Activated CD8-positive, alpha-beta T cell treated with anti-CD3 and anti-CD28 coated beads, Interleukin-2, amount 10 ng/mL, durations not matched to agents 7 days and 5 days (primary cell): ENCODE data around the gene CELSR3. TPM values are rescaled to one million over a fixed set of nuclear protein-coding genes. Genes with fewer than 3 reads are reported as not detected.
A peak's percentile ranks its signal among the peaks of the same experiment; 100 is the strongest.

Source experiments
- ATAC-seq: fragments of 150-1000 bp; cut with Tn5 transposase; one replicate; pipeline ENCODE4 v1.10.0; 2021; ENCODE audit warnings: moderate library complexity
- CTCF ChIA-PET: fragments of 350-600 bp; sonication (Branson Sonifier 250); formaldehyde crosslinking; loops from one replicate; lab custom pipeline; 2021; ENCODE audit warnings: antibody characterized with exemption; lab: Charles Lee
- POLR2A ChIA-PET: fragments of 350-600 bp; sonication (Branson Sonifier 250); formaldehyde crosslinking; loops from one replicate; lab custom pipeline; 2021; ENCODE audit warnings: antibody characterized with exemption; lab: Charles Lee
- DNase-seq: peaks from one replicate; pipeline ENCODE4 v3.0.0-alpha.2; 2020
- H3K27ac Mint-ChIP-seq: one replicate; pipeline ENCODE4 v1.8.0; 2021; ENCODE audit warnings: mild to moderate bottlenecking, mixed read lengths
- H3K27me3 Mint-ChIP-seq: one replicate; pipeline ENCODE4 v1.8.0; 2021; ENCODE audit warnings: low read depth, mixed read lengths
- H3K36me3 Mint-ChIP-seq: one replicate; pipeline ENCODE4 v1.8.0; 2021; ENCODE audit warnings: low read depth, mixed read lengths
- H3K4me1 Mint-ChIP-seq: one replicate; pipeline ENCODE4 v1.8.0; 2021; ENCODE audit warnings: low read depth, mixed read lengths
- H3K4me3 Mint-ChIP-seq: one replicate; pipeline ENCODE4 v1.8.0; 2021; ENCODE audit warnings: mild to moderate bottlenecking, mixed read lengths
- H3K9me3 Mint-ChIP-seq: one replicate; pipeline ENCODE4 v1.8.0; 2022; ENCODE audit warnings: mixed read lengths; ENCODE audit not compliant: insufficient read depth
- total RNA-seq, 2 experiments: library from RNA; stranded (reverse); gene quantifications; one replicate each; pipeline ENCODE4 v1.2.3, GENCODE V29; 2021

Gene CELSR3
- total RNA-seq, 2 experiments from 2014 or later: 19.5 to 20.2 TPM

DNA sequence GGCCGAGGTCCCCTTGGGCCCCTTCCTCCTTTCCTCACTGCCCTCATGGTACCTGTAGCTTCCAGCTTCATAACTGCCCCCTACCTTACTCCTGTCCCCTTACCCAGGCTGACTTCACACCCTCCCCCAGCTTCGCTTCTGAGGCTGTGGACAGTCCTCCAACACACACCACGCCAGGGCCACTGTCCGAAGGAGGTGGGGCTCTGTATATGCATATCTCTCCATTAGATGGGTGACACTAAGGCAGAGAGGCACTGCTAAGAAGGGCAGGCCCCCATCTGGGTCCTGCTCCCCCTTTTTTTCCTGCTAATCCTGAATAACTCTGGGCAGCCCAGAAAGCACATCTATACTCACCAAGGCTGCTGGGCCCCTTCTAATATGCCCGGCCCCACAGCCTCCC, 66.5 kb downstream of the CELSR3 start:
- Mint-ChIP-seq H3K9me3 (no peaks in the 10 kb centered on the region), H3K4me1 (peaks cover 2% of the 10 kb centered on the region), H3K27me3 (peaks cover 20% of the 10 kb centered on the region), H3K27ac (no peak overlapping the region), H3K36me3 (peaks cover 27% of the 10 kb centered on the region), H3K4me3 (no peak overlapping the region)
- ChIA-PET CTCF (no interaction called here), POLR2A (no interaction called here)
- ATAC-seq (no peak), DNase-seq (no peak)

DNA sequence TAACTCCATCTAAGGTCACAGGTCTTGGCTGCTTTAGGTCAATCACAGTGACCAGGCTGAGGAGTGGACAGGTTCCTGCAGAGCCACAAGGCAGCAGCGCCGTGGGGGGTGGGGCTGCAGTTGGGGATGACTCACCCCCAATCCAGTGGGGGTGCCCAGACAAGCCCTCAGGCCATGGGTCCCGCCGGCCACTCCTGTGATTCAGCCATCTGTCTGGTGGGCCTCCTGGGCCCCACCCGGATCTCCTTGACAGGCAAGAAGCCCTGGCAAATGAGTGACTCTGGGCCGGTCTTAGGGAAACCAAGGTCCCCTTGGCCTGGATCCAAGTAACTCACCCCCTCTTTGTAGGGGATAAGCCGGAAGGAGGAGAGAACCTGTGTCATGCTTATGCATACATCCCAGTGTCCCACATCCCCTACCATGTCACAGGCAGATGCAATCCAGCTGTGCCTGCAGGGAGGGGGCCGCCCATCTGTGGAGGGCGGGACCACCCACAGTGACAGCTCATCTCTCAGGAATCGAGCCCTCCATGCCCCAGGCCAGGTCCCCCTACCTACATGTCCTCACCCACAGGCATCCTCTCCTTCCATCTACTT, 67.1 kb downstream of the CELSR3 start:
- Mint-ChIP-seq H3K9me3 (no peaks in the 10 kb centered on the region), H3K4me3 (no peak overlapping the region), H3K36me3 (peaks cover 22% of the 10 kb centered on the region), H3K27ac (no peak overlapping the region), H3K4me1 (peaks cover 2% of the 10 kb centered on the region), H3K27me3 (peaks cover 20% of the 10 kb centered on the region)
- ATAC-seq: no peak
- ChIA-PET POLR2A (no interaction called here), CTCF (interaction anchor here (0.6 kb wide), 1 partner anchor 14 kb away, joined by 3 read pairs; the partner anchor contains the start of gene UQCRC1)
- no peak for DNase-seq

DNA sequence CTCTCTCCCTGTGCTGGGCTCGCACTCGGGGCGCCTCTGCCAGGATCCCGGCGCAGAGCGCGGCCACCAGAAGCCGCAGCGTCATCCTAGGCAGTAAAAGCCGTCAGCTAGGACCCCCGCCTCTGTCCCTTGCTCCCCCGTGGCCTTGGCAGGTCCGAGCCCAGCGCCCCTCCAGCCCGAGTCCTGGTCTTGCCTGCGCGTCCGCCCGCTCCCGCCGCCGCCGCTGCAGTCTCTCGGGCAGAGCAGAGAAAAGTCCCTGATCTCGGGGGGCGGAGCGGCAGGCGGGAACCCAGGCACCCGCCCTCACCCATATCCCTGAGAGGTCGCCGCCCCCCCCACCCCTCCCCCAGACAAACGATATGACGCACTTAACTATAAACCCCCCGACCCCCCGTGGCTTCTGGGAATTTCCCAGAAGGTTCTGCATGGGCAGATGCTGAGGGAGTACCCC, 67.6 kb downstream of the CELSR3 start, which contains the start of gene COL7A1:
COL7A1 (minus strand) TSS at position 255 of the 451 bp plus-strand sequence; CDS start at position 85, 170 bp downstream.
- Mint-ChIP-seq H3K4me3 (no peak within 1 kb of the TSS), H3K9me3 (no peaks in the 10 kb centered on the region), H3K36me3 (peaks cover 17% of the 10 kb centered on the region), H3K27ac (no peak within 1 kb of the TSS), H3K4me1 (peaks cover 2% of the 10 kb centered on the region), H3K27me3 (peaks cover 20% of the 10 kb centered on the region)
- POLR2A ChIA-PET: no interaction called here
- CTCF ChIA-PET: interaction anchor here (0.6 kb wide), 1 partner anchor 15 kb away, joined by 3 read pairs; the partner anchor contains the start of gene UQCRC1
- ATAC-seq (peak; percentile 16), DNase-seq (no peak)

DNA sequence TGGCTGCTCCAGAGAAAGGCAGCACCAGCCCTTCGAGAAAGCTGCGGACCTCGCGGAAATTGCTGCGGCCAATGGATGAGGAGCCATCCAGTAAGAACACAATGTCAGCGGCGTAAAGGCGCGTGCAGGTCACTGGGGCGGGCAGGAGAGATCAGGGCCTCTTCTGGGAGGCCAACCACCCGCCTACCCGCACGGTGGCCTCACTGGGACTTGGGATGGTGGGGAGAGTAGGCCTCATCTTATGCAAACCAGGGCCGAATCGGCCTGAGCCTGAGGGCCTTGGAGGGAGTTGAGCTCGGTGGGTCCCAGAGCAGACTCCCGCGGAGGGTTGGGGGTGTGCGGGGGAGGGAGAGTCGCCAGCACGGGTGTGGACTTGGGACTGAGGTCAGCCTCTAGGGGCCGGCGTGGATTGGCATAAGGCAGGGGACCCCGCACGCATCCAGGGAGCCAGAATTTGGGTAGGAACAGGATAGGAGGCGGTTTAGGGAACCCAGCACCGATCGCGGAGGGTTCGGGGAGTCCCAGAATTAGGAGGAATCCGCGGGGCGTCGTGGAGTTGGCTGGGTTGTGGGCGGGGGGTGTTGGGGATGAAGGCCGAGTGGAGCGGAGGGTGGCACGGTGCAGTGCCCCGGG, 68.2 kb downstream of the CELSR3 start:
- Mint-ChIP-seq H3K27ac (no peak overlapping the region), H3K9me3 (no peaks in the 10 kb centered on the region), H3K4me1 (peaks cover 2% of the 10 kb centered on the region), H3K27me3 (peaks cover 25% of the 10 kb centered on the region), H3K4me3 (no peak overlapping the region), H3K36me3 (peaks cover 13% of the 10 kb centered on the region)
- POLR2A ChIA-PET: no interaction called here
- ATAC-seq (no peak), DNase-seq (no peak)
- CTCF ChIA-PET: no interaction called here

DNA sequence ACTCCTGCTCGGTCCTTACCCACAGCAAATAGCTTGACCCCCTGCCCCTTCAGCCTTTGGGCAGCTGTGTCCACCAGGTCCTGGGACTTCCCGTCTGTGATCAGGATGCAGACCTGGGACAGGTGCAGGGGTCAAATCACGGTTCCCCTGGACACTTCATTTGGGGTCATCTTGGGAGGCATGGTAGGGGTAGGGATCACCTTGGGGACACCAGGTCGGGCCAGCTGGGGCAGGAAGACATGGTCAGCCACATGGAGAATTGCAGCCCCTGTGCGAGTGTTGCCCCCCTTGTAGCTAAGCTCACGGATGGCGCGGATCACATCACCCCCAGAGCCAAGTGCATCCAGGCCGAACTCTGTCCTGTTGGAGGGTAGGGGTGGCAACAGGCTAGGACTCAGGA, 69.3 kb downstream of the CELSR3 start:
- Mint-ChIP-seq H3K36me3 (peaks cover 4% of the 10 kb centered on the region), H3K27me3 (peaks cover 30% of the 10 kb centered on the region), H3K4me1 (peaks cover 2% of the 10 kb centered on the region), H3K27ac (no peak overlapping the region), H3K4me3 (no peak overlapping the region), H3K9me3 (no peaks in the 10 kb centered on the region)
- ATAC-seq: no peak
- DNase-seq: no peak
- ChIA-PET CTCF (no interaction called here), POLR2A (no interaction called here)

DNA sequence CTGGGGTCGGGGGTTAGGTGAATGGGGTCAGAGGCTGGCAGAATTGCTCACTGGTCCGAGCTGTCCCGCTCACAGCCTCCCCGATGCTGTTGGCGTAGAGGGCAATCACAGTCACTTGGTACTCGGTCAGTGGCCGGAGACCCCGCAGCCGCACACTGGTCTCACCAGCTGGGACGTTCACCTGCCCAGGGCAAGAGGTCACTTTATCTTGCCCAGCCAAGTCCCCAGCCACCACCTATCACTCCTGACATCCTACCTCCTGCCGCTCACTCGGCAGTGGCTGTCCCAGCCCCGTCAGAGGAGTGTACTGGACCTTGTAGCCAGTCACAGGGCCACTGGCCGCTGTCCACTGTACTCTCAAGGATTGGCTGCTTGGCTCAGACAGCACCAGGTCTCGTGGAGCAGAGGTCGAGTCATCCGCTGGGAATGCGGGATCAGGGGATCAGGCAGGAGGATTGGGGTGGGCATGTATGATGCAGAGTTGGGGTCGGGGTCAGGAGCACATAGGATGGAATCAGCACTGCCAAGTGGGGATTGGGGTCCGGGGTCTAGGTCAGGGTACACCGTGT, 70.1 kb downstream of the CELSR3 start:
- DNase-seq: no peak
- Mint-ChIP-seq H3K4me3 (no peak overlapping the region), H3K9me3 (no peaks in the 10 kb centered on the region), H3K27me3 (peaks cover 33% of the 10 kb centered on the region), H3K4me1 (peaks cover 2% of the 10 kb centered on the region), H3K27ac (no peak overlapping the region), H3K36me3 (peaks cover 4% of the 10 kb centered on the region)
- CTCF ChIA-PET: no interaction called here
- POLR2A ChIA-PET: no interaction called here
- no peak for ATAC-seq

DNA sequence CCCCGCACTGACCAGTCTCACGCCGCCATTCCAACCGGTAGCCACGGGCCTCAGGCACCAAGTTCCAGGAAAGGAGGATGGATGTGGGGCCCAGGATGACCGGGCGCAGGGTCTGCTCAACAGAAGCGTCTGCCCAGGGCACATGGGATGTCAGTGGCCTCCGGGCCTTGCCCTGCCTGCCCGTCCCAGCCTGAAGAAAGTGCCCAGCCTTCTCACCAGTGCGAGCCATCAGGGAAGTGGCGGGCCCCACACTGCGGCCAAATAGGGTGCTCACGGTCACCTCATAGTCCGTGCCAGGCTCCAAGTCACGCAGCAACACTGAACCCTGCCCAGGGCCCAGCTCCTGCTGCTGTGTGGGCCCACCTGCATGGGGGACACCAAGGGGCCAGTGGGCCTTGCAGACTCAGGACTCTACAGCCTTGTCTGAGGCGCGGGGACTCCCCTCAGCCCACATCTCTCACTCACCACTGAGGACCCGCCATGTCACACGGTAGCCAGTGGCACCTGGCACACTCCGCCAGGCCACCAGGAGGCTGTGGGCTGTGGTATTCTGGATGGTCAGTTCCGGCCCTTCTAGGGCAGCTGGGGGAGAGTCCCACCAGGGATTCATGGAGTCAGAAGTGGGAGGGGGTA, 70.7 kb downstream of the CELSR3 start:
- Mint-ChIP-seq H3K27ac (no peak overlapping the region), H3K27me3 (peaks cover 33% of the 10 kb centered on the region), H3K36me3 (no peaks in the 10 kb centered on the region), H3K9me3 (no peaks in the 10 kb centered on the region), H3K4me1 (peaks cover 2% of the 10 kb centered on the region), H3K4me3 (no peak overlapping the region)
- POLR2A ChIA-PET: no interaction called here
- DNase-seq (no peak), ATAC-seq (no peak)
- CTCF ChIA-PET: no interaction called here

DNA sequence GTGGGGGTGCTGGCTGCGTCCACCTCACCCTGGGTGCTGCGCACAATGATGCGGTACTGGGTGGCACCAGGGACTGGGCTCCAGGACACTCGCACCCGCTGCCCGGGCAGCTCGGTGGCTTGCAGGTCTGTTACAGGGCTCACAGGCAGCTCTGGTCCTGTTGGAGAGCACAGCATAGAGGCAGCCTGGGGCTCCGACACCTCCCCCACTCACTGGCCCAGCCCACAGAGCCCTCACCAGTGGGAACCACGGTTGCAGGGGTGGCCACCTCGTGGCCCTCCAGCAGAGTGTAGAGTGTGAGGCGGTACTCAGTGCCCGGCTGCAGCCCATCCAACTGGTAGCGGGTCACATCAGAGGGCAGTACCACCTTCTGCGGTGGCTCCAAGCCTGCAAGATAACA, 71.2 kb downstream of the CELSR3 start:
- ChIA-PET CTCF (no interaction called here), POLR2A (no interaction called here)
- Mint-ChIP-seq H3K36me3 (no peaks in the 10 kb centered on the region), H3K4me3 (no peak overlapping the region), H3K9me3 (no peaks in the 10 kb centered on the region), H3K27me3 (peaks cover 33% of the 10 kb centered on the region), H3K27ac (no peak overlapping the region), H3K4me1 (peaks cover 2% of the 10 kb centered on the region)
- DNase-seq (no peak), ATAC-seq (no peak)

DNA sequence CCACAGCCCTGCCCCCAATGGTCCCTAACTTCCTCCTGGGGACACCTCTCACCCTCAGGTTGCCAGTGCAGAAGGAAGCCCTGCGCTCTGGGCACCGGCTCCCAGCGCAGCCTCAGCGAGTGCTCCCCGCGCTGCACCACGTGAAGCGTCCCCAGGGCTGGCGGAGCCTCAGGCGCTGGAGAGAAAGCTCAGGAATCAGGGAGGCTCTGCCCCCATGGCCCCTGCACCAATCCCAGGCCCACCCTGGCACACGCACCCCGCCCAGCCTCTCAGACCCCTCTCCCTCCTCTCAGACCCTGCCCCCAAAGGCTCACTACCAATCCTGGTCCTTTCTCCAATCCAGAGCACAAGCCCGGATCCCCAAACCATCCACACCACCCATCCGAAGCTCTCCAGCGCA, 74.5 kb downstream of the CELSR3 start:
- CTCF ChIA-PET: no interaction called here

DNA sequence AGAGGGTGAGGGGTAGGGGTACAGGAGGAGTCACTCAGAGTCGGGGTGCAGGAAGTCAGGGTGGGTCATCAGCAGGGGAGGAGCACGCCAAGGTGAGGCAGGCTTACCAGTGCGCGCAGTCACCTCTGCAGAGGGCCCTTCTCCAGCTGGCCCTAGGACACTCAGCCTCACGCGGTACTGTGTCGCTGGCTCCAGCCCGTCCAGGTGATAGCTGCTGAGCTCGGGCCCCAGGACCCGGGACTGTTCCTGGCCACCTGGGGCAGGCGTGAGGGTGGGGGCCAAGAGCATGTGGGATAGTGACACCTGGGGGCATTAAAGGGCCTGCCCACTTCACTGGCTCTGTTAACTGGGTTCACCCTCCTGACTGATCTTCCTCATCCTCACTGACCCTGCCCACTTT, 75.0 kb downstream of the CELSR3 start:
- ATAC-seq (no peak), DNase-seq (no peak)
- Mint-ChIP-seq H3K4me1 (no peaks in the 10 kb centered on the region), H3K4me3 (no peak overlapping the region), H3K9me3 (no peaks in the 10 kb centered on the region), H3K27ac (no peak overlapping the region), H3K36me3 (no peaks in the 10 kb centered on the region), H3K27me3 (peaks cover 13% of the 10 kb centered on the region)
- POLR2A ChIA-PET: no interaction called here
- CTCF ChIA-PET: no interaction called here

More for the DNA sequence above, 74.5 kb downstream of the CELSR3 start:
- Mint-ChIP-seq H3K4me3 (no peak overlapping the region), H3K9me3 (no peaks in the 10 kb centered on the region), H3K27me3 (peaks cover 13% of the 10 kb centered on the region), H3K27ac (no peak overlapping the region), H3K4me1 (no peaks in the 10 kb centered on the region), H3K36me3 (no peaks in the 10 kb centered on the region)
- ATAC-seq: no peak
- DNase-seq: no peak
- POLR2A ChIA-PET: no interaction called here
